NCI-H345 (cell line): ENCODE data around the gene LHPP.
"Not testable (repeated sequence)": the region's sequence is repeated elsewhere in the genome, so short reads cannot be mapped to it uniquely, and the experiment has no call there.

Experiments
- DNase-seq: peaks from one replicate; lab custom pipeline; 2025; lab: John Stamatoyannopoulos, UW

Gene LHPP

DNA sequence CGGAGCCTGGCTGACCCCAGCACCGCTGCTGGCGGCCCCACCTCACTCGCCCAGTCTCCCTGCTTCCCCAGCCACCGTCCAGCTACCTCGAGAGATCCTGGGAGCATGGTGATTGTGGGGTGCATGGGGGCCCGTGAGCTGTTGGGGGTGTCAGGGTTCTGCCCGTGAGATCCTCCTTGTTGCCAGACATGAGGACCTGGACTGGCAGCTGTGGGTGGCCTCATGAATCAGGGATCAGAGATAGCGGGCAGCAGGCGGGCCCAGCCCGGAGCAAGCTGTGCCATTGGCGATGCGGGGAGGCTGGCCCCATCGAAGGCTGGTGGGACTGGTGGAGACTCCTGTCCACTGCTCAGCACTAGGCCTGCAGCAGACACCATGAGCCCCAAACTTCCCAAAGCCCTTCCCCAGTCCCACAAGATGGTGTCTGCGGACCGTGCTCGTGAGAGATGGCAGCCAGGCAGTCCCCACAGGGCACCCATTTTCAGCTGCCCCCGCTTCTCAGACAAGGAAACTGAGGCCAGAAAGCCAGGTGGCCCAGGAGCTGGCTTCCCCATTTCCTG lies 75.6 kb downstream of the LHPP start:
- no peak for DNase-seq

GRCh38 chr10:124537891-124538290 lies 76.3 kb downstream of the LHPP start:
- DNase-seq: no peak

GRCh38 chr10:124538706-124539105 lies 77.1 kb downstream of the LHPP start:
- DNase-seq: no peak

DNA sequence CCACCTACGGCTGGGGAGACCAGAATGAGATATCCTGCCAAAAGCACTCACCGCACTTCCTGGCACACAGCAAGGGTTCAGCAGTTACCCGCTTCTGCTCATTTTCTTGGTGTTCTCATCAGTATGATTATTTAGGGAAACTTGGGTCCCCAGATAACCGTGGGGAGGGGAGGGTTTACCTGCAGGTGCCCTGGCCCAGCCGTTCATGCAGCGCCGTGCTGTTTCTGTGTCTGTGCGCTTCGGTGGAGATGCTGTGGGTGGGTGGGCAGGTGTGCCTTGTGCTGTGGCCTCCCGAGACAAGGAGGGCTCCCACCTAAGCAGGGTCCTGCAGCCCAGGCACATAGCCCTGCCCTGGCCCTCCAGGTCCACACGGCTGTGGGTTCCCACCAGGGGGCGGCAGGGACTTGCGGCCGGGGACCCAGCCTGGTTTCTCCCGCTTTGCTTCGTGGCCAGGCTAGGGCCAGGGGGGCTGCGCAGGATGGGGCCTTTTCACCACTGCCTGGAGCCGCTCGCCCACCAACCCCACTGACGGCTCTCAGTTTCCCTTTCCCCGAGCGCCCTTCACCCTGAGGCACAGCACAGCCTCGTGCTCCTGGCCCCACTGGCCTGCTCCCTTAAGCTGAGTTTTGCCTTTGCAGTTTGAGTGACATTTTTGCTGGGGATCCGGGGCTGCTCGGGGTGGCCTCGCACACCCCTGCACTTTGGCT lies 78.5 kb downstream of the LHPP start:
- no peak for DNase-seq

DNA sequence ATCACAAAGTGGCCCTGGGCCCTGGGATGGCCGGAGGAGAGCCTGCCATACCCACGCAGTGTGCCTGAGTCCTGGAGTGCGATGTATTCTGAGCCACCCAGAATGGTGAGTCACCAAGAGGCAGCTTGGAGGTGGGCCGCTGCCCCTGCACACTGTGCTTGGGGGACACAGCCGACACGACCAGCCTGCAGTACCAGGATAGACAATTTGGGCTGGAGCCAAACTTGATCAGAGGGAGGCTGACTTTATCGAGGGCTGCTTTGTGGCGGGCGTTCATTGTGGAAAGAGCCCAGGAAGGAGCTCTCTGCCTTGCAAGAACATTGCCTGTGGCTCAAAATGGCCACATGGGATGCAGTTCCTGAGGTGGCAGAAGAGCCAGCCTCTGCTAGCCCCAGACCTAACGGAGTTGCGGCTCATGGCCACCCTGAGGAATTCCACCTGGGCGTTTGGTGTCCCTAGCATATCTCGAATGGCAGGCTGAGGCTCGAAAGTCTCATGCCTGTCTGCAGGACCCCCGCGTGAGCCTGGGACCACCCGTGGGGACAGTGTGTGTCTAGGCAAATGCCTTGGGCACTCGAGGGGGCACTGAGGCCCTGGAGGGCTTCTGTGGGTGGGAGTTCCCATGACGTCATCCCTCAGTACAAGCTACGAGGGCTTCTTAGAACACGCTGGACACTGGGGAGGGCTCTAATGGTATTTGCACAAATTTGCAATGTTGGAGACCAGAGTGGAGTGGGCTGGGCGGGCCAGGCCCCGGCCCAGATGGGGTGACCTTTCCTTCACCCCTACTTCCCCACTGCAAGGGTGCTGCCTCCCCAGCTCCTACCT lies 79.7 kb downstream of the LHPP start:
- DNase-seq: no peak

- DNase-seq: no peak
These were observed 80.7 kb downstream of the LHPP start for GRCh38 chr10:124542336-124542735.

- DNase-seq: no peak
These were observed 81.5 kb downstream of the LHPP start for GRCh38 chr10:124543146-124543545.

DNA sequence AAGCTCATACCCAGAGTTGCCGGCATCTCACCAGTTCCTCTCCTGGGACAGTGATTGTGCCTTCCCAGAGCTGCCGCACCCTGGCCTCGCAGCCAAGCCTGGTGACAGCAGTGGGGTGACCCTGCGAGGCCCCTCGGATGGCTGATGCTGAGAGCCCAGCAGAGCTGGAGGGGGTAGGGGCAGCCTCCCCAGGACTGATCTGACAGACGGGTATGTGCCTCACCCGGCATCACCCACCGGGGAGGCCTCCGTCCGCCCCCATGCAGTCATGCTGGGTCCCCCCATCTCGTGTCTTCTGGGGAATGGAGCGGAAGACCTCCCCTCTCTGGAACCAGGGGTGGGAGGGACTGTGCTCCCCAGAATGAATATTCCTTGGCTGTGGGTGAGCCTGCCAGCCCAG lies 82.3 kb downstream of the LHPP start:
- no peak for DNase-seq

- DNase-seq: no peak
These were observed 83.1 kb downstream of the LHPP start for GRCh38 chr10:124544711-124545110.

GRCh38 chr10:124545351-124546054 lies 83.9 kb downstream of the LHPP start:
- DNase-seq: peak; percentile 51

DNA sequence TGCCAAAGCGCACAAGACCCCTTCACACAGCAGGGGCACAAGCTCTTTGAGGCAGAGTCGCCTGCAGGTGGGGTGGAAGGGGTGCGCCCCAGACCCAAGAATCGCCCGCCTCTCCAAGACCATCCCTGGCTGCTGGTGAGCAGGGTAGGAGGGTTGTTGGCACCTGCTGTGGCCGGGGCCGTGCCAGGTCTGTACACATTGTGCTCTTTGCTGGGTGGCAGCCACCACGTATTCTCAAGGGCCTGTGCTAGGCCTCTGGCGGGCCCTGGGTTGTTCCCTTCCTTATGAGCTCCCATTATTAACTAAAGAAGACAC lies 84.4 kb downstream of the LHPP start:
- DNase-seq: peak; percentile 51

GRCh38 chr10:124546957-124547646 lies 85.5 kb downstream of the LHPP start:
- no peak for DNase-seq

- no peak for DNase-seq
These were observed 86.1 kb downstream of the LHPP start for GRCh38 chr10:124547647-124548168.

DNA sequence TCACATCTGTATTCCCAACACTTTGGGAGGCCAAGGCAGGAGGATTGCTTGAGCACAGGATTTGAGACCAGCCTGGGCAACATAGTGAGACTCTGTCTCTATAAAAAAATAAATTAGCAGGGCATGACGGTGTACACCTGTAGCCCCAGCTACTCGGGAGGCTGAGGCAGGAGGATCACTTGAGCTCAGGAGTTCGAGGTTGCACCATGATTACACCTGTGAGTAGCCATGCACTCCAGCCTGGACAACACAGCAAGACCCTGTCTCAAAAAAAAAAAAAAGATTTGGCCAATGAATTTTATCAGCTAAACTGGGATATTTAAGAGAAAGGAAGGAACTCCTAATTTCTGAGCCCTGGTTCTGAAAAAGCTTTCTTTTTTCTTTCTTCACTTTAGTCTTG lies 87.5 kb downstream of the LHPP start:
- DNase-seq: not testable (repeated sequence)

- no peak for DNase-seq
These were observed 88.8 kb downstream of the LHPP start for GRCh38 chr10:124550293-124551034.

GRCh38 chr10:124551097-124551496 lies 89.5 kb downstream of the LHPP start:
- no peak for DNase-seq

DNA sequence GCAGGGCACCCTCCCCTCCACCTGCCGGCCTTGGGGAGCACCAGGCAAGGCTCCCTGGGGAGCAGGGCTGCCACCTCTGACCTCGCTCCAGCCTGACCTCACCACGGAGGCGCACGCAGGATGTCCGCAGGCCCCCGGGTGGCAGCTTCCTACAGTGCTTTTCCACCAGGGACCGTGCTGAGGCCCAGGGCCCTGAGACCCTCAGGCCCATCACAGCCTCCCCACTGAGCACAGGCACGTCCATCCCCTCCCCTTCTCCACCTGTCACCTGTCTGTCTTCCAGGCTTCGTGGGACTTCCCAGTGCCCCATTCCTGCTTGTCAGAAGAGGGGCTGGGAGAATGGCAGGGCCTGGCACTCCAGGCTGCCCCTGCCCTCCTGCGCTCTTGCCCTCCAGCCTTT lies 90.1 kb downstream of the LHPP start:
- no peak for DNase-seq

DNA sequence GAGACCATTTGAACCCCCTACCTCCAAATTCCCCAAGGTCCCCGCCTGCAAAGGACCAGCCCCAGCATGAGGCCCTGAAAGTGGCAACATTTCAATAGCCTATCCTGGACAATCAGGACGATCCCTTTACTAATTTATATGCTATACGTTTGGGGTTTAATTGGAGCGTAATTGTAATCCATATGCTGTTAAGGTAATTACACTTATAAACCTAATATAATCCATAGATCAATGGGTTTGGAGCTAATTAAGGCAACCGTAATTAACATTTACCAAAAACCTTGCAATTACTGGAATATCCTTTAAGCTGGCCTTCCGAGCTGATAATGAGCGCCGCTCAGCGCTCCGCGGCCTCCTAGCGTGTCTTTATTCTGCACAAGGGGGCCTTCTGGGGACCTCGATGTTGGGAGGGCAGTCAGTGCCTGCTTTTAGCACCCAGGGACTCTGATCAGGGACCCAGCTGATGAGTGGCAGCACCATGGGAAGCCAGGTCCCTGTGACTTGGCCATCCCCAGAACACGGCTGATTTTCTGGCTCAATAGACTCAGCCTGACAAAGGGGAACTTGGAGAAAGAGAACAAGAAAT lies 91.2 kb downstream of the LHPP start:
- no peak for DNase-seq

- no peak for DNase-seq
These were observed 92.6 kb downstream of the LHPP start for GRCh38 chr10:124554085-124554858.

DNA sequence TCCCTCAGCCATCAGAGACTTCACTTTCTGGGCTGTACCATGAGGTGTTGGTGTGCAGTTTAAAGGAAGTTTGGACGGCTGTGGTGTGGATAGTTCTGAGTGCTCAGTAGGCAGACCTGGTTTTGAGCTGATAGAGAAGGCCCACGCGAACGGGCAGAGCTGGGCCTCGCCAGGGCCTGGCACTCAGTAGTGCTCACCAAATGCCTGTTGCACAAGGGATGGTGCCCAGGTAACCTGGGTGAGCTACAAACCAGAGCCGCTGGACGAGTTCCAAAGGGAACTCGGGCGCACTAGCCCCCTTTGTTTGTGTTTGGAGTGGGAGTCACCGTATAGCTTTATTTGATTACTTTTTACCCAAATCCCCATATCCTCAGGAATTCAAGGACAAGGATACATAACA lies 95.5 kb downstream of the LHPP start:
- no peak for DNase-seq
